T-cell (primary cell): ENCODE results near the gene ANKRD65. TPM values are rescaled to one million over a fixed set of nuclear protein-coding genes. Genes with fewer than 3 reads are reported as not detected.

ENCODE experiments used
- total RNA-seq, 35 experiments: library from RNA in 6 of 35; stranded (reverse) in 6 of 35; fragments of 120-200 nt in 1 of 35; gene quantifications; one replicate each; pipeline versions ENCODE4 v1.2.1 to v1.2.4 and lab custom pipeline; 2013 to 2026

Gene ANKRD65
- total RNA-seq, 5 donors from 2014 or later (not counting 1 experiment from before 2014, with no cell fraction given): 0.20 TPM; not detected in 4

Other genes with a start within 250 kb of the ANKRD65 start
- gene TTLL10, start 247.4 kb downstream of the ANKRD65 start, total RNA-seq: 1 to 10 TPM in 1 of 5 donors, under 1 TPM in 3, not detected in 1; 0.26 to 1.0 (median 0.47) TPM
- 10 to 100 TPM in 4 of 5 donors, 1 to 10 TPM in 1; 6.4 to 20.5 (median 13.3) TPM for gene TNFRSF18, start 214.7 kb downstream of the ANKRD65 start, total RNA-seq
- 10 to 100 TPM; 15.1 to 35.4 (median 17.8) TPM for gene TNFRSF4, start 207.1 kb downstream of the ANKRD65 start, total RNA-seq
- 100 to 1,000 TPM in 4 of 5 donors, 10 to 100 TPM in 1; 98.6 to 151 (median 141) TPM for gene SDF4, start 189.3 kb downstream of the ANKRD65 start, total RNA-seq
- gene B3GALT6, start 189.0 kb downstream of the ANKRD65 start, total RNA-seq: 10 to 100 TPM in 4 of 5 donors, 1 to 10 TPM in 1; 10.0 to 30.4 (median 25.1) TPM
- 1 to 10 TPM; 2.8 to 4.2 (median 4.0) TPM for gene C1QTNF12, start 174.6 kb downstream of the ANKRD65 start, total RNA-seq
- gene UBE2J2, start 147.4 kb downstream of the ANKRD65 start, total RNA-seq: 10 to 100 TPM; 60.8 to 89.8 (median 83.6) TPM
- gene SCNN1D, start 140.8 kb downstream of the ANKRD65 start, total RNA-seq: 10 to 100 TPM in 4 of 5 donors, 1 to 10 TPM in 1; 9.5 to 15.3 (median 11.1) TPM
- gene ACAP3, start 113.3 kb downstream of the ANKRD65 start, total RNA-seq: 100 to 1,000 TPM in 2 of 5 donors, 10 to 100 TPM in 3; 63.0 to 107 (median 99.8) TPM
- 10 to 100 TPM; 16.7 to 26.4 (median 22.6) TPM for gene PUSL1, start 112.7 kb downstream of the ANKRD65 start, total RNA-seq
- gene INTS11, start 96.6 kb downstream of the ANKRD65 start, total RNA-seq: 100 to 1,000 TPM; 161 to 200 (median 182) TPM
- gene CPTP, start 96.5 kb downstream of the ANKRD65 start, total RNA-seq: 10 to 100 TPM; 15.8 to 35.8 (median 29.9) TPM
- 1 to 10 TPM; 1.6 to 2.3 (median 2.1) TPM for gene TAS1R3, start 90.0 kb downstream of the ANKRD65 start, total RNA-seq
- 10 to 100 TPM; 43.6 to 70.4 (median 64.9) TPM for gene DVL1, start 71.9 kb downstream of the ANKRD65 start, total RNA-seq
- 1 to 10 TPM in 4 of 5 donors, under 1 TPM in 1; 0.99 to 6.8 (median 1.9) TPM for gene MXRA8, start 62.7 kb downstream of the ANKRD65 start, total RNA-seq
- gene AURKAIP1, start 46.1 kb downstream of the ANKRD65 start, total RNA-seq: 10 to 100 TPM; 58.8 to 91.7 (median 86.0) TPM
- gene CCNL2, start 21.9 kb downstream of the ANKRD65 start, total RNA-seq: 100 to 1,000 TPM; 250 to 418 (median 376) TPM
- gene MRPL20, start 14.0 kb downstream of the ANKRD65 start, total RNA-seq: 100 to 1,000 TPM; 106 to 123 (median 114) TPM
- gene VWA1, start 14.4 kb upstream of the ANKRD65 start, total RNA-seq: under 1 TPM in 3 of 5 donors, not detected in 2; 0.15 to 0.54 (median 0.26) TPM
- gene ATAD3C, start 28.4 kb upstream of the ANKRD65 start, total RNA-seq: 1 to 10 TPM in 3 of 5 donors, under 1 TPM in 2; 0.59 to 3.1 (median 1.4) TPM
- gene ATAD3B, start 50.5 kb upstream of the ANKRD65 start, total RNA-seq: 10 to 100 TPM; 52.1 to 69.3 (median 57.2) TPM
- 10 to 100 TPM; 24.6 to 42.5 (median 31.1) TPM for gene ATAD3A, start 90.9 kb upstream of the ANKRD65 start, total RNA-seq
- 1 to 10 TPM; 1.0 to 3.1 (median 1.4) TPM for gene TMEM240, start 119.3 kb upstream of the ANKRD65 start, total RNA-seq
- 100 to 1,000 TPM; 112 to 135 (median 134) TPM for gene SSU72, start 153.6 kb upstream of the ANKRD65 start, total RNA-seq
- gene FNDC10, start 178.9 kb upstream of the ANKRD65 start, total RNA-seq: 1 to 10 TPM; 2.1 to 6.3 (median 5.9) TPM
- 100 to 1,000 TPM in 3 of 5 donors, 10 to 100 TPM in 2; 68.9 to 105 (median 103) TPM for gene MIB2, start 194.2 kb upstream of the ANKRD65 start, total RNA-seq
- 10 to 100 TPM in 1 of 5 donors, 1 to 10 TPM in 4; 4.8 to 11.2 (median 6.8) TPM for gene MMP23B, start 210.9 kb upstream of the ANKRD65 start, total RNA-seq
- gene CDK11B, start 237.7 kb upstream of the ANKRD65 start, total RNA-seq: 10 to 100 TPM; 38.0 to 54.3 (median 43.7) TPM